CD4-positive, alpha-beta T cell treated with Interleukin-4 for 4 hours (primary cell): ENCODE data around the gene CACNA1F.

Source experiments
- DNase-seq: peaks from one replicate; pipeline ENCODE4 v3.0.0-alpha.2; 2020

CACNA1F gene

DNA sequence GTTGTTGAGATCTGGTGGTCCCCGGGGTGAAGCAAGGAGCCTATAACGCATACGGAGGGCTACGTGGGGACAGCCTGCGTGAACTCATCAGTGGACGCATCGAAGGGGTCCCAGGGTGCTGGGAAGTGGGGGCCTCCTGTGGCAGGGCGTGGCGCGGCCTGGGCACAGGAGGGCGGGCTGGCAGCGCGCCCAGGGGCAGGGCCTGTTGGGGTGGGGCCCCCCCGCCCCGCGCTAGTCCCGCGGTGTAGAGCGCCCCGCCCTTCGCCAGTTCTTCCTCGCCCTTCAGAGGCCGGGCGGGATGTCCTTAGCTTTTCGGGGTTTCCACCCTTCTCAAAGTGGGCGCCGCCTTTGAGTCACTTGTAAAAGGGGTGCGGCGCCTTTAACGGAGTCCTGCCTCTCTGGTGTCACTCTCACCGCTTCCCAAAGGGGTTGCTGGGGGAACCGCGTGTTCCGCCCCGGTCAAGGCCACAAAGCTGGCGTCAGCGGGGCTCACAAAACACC is 60.8 kb downstream of the CACNA1F start:
- peak; percentile 85 for DNase-seq

DNA sequence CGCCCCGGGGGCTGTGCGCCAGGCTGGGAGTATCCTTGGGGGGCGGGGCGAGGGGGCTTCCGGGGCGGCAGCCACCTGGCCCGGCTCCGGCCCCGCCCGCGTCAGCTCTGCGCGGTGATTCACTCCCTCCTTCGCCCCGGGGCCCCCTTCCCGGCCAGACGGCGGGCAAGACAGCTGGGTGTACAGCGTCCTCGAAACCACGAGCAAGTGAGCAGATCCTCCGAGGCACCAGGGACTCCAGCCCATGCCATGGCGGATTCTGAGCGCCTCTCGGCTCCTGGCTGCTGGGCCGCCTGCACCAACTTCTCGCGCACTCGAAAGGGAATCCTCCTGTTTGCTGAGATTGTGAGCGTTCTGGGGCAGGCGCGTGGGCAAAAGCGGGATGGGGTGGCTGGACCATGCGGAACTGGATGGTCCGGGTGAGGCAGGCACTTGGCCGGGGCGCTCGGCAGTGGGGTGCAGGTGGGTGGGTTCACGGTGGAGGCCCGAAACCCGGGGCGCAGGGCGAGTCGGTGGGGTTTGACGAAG is 61.3 kb downstream of the CACNA1F start, which contains the start of gene PLP2:
Gene PLP2 (plus strand): TSS at position 147 of the 528 bp plus-strand sequence. CDS start 103 bp downstream, at position 250.
- DNase-seq, result peak; percentile 81

DNA sequence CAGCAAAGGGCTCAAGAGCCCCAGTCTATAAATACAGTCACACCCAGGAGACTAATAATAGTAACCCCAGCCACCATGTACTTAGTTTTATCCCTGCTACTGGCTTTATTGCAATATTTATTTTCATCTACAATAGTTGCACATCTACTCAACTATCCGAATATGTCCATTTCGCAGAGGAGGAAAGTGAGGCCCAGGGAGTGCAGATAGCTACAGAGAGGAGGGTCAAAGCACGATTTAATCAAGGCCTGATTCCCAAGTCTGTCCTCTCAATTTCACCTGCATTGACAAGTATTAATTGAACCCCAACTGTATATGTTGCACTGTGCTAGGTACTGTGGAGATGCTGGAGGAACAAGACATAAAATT is 65.4 kb downstream of the CACNA1F start:
- DNase-seq, result no peak

DNA sequence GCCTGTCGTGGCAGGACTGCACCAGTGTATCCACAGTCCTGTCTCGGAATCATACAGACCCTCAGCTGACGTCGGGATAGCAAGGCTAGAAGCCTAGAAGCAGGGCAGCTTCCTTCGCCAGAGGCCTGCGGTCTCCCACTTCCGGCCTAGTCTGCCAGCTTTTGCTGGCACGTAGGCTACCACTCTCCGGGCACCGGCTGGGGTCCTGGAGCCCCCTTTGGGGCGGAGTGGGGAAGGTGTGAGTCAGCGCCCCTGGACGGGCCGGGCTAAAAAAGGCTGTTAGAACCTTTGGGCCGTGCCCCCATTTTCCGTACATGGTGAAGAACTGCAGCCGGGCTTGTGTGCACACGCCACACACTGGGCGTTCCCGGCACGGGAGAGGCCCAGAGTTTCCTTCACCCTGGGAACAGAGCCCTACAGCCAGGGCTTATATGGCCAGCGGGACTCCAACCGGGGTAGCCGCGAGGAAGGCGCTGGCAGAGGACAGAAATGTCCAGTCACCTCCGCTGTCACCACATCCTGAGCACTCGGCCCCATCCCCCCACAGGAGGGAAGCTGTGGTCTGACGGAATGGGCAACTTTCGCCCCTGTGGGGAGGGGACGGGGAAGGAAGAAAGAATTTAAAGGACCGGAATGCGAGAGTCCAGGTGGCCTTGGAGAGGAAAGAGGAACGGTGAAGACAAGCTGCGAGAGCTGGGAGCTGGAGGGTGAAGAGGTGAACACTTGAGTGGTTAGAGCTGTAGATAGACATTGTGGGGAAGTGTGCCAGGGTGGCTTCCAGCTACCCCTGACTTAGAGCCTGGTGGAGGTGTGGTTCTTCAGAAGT is 66.0 kb downstream of the CACNA1F start:
- DNase-seq, result peak; percentile 77

DNA sequence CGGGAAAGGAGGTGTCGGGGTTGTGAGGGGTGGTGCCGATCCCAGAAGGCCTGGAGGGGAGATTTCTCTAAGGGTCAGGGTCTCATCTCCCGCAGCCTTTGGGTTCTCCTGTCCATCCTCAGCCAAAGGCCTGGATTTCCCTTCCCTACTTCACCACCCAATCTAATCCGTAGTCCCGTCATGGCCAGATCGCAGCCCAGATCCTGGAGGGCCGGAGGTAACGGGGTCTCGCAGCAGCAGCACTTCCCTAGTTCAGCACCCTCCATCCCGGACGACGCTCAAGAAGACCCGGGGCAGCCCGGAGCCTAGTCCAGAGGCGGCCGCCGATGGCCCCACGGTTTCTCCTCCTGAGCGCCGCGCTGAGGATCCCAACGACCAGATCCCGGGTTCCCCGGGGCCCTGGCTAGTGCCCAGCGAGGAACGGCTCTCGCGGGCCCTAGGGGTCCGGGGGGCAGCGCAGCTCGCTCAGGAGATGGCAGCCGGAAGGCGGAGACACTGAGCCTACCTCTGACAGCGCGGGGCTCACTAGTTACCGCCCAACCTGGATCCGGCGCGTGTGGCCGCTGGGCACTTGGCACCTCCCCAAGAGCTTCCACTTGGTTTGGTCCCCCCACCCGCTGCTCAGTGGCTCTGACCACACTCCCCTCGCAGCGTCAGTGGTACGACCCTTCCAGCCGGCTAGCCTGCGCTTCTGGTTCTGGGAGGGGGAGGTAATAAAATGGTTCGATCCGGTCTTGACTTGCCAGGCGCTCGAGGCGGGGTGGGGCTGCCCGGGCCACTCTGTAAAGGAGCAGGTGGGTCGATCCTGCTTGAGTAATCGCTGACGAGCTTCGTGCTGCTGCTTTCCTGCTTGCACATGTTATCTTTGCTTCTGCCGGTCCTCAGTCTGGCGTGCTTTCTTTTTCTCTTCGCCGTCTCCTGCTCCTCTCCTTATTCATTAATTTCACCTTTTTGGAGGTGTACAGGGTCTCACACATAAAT is 66.9 kb downstream of the CACNA1F start:
- DNase-seq, result peak; percentile 86

DNA sequence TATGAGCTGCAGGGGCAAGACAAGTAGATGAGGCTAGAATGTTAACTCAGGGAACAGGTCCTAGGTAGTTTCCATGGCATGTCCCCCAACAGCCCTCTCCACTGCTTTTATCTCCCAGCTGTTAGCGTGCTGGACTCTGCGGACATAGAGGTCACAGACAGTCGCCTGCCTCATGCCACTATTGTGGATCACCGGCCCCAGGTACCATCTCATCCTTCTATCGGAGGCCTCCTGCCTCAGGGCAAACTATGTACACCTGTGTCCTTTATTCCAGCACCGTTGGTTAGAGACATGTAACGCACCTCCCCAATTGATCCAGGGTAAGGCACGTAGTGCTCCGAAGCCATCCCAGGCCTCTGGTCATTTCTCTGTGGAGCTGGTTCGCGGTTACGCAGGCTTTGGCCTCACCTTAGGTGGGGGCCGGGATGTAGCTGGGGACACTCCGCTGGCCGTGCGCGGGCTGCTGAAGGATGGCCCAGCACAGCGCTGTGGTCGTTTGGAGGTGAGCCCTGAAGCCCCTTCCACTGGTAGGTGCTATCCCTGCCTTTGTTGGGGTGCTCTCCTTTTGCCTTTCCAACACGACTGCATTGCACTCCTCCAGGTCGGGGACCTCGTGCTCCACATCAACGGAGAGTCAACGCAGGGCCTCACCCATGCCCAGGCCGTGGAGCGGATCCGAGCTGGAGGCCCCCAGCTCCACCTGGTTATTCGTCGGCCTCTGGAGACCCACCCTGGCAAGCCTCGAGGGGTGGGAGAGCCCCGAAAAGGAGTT is 68.4 kb downstream of the CACNA1F start:
- DNase-seq, result no peak

DNA sequence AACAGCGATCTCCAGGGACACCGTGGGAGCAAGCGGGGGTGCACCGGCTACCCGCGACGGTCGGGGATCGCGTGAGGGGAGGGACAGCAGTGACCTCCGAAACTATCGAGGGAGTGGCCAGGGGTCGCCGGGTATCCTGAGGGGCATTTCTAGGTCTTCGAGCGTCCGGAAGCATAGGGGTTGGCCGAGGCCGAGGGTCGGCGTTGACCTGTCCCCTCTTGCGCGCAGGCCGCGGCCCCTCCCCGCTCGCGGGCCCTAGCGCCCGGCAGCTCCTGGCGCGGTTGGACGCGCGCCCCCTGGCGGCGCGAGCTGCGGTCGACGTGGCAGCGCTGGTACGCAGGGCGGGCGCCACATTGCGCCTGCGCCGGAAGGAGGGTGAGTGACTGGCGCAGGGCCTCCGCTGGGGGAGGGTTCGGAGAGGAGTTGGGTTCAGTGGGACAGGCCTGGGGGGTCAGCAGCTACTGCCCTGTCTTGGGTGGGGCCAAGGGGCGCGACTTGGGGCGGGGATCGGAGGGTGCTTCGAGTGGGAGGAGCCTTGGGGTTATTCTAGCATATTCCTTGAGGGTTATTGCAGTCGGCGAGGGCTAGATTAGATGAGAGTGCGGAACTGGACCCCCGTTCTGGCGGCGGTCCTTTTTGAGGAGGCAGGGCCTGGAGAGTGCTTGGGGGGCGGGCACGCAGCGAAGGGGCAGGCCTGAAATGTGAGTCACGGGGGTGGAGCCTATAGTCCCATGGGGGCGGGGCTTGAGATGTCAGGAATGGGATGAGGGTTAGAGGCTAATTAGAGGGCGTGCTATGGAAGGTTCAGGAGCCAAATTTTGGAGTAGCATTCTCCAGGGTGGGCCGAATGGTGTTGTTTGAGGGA is 69.4 kb downstream of the CACNA1F start:
- DNase-seq, result peak; percentile 76

DNA sequence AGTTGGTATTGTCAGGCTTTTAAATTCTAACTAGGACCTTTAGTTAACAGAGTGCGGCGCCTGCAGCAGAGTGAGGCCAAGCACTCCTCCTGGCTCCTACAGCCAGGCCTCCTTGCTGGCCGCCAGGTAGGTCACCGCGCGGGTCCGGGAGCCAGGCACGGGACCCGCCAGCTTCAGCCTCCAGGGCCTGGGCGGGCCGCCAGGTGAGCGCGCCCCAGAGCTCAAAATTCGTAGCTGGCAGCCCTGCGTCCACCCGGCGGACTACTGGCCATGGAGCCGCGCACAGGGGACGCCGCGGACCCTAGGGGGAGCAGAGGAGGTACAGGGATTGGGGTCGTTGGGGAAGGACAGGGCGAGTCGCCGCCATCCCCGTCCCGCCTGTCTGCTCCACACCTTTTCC is 70.5 kb downstream of the CACNA1F start, which contains the start of gene MAGIX:
Gene MAGIX (plus strand): TSS at position 139 of the 400 bp plus-strand sequence. CDS start 132 bp downstream, at position 271.
- DNase-seq, result no peak

DNA sequence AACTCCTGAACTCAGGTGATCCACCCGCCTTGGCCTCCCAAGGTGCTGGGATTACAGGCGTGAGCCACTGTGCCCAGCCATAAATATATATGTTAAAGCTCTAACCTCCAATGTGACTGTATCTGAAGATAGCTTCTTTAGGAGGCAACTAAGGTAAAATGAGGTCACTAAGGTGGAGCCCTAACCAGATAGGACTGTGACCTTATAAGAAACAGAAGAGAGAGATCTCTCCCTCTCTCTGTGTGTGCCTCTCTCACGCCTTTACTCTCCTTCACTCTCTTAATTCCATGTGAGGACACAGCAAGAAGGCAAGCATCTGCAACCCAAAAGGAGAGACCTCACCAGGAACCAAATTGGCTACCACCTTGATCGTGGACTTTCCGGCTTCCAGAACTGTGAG is 71.5 kb downstream of the CACNA1F start:
- DNase-seq, result no peak

DNA sequence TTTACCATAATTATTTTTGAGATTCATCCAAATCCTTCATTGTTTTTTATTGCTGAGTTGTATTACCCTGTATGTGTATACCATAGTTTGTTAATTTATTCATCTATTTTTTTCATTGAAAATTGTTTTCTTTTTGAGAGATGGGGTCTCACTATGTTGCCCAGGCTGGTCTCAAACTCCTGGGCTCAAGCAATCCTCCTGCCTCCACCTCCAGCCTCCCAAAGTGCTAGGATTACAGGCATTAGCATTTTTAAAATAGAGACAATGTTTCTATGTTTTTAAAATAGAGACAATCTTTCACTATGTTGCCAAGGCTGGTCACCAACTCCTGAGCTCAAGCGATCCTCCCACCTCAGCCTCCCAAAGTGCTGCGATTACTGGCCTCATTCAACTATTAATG is 72.2 kb downstream of the CACNA1F start:
- no peak for DNase-seq

DNA sequence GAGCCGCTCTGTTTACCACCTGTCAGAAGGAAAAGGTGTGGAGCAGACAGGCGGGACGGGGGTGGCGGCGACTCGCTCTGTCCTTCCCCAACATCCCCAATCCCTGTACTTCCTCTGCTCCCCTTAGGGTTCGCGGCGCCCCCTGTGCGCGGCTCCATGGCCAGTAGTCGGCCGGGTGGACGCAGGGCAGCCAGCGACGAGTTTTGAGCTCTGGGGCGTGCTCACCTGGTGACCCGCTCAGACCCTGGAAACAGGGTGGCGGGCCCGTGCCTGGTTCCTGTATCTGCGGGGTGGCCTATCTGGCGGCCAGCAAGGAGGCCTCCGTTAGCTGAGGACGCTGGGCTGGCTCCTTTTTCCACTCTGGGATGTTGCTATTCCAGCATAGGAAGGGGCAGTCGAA is 75.9 kb downstream of the CACNA1F start:
- DNase-seq, result no peak

DNA sequence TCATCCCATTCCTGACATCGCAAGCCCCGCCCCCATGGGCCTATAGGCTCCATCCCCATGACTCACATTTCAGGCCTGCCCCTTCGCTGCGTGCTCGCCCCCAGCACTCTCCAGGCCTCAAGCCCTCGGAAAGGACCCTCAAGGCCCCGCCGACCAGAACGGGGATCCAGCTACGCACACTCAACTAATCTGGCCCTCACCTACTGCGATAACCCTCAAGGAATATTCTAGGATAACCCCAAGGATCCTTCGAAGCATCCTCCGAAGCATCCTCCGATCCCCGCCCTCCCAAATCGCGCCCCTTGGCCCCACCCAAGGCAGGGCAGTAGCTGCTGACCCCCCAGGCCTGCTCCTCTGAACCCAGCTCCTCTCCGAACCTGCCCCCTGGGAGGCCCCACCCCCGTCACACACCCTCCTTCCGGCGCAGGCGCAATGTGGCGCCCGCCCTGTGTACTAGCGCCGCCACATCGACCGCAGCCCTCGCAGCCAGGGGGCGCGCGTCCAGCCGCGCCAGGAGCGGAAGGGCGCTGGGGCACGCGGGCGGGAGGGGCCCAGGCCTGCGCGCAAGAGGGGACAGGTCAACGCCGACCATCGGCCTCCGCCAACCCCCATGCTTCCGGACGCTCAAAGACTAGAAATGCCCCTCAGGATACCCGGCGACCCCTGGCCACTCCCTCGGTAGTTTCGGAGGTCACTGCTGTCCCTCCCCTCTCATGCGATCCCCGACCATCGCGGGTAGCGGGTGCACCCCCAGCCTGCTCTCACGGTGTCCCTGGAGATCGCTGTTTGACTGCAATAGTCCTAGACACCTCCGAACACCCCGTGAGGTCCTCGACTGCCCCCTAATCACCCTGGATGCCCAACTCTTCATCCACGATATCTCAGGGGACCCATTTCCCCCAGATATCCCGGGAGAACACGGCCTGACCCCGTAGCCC is 77.0 kb downstream of the CACNA1F start:
- DNase-seq, result peak; percentile 84

DNA sequence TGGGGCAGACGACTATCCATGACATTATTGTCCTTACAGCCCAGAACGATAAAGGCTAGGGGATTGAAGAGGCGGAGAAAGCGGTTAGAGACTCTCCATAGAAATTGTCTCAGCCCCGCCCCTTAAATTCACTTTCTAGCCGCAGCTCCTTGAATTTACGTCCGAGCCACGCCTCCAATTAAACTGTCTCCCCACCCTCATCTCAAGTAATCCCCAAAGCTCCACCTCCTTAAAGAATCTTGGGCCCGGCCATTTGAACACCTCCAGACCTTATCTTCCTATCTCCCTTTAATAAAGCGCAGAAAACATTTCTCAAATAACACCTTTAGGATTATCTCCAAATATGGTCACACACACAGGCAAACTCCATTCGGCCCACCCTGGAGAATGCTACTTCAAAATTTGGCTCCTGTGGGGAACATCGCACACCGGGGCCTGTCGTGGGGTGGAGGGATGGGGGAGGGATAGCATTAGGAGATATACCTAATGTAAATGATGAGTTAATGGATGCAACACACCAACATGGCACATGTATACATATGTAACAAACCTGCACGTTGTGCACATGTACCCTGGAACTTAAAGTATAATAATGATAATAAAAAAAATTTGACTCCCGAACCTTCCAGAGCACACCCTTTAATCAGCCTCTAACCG is 77.8 kb downstream of the CACNA1F start:
- DNase-seq, result peak; percentile 54
